SW 1271 (cell line): ENCODE measurements around the gene STAT5A.
"Not testable (repeated sequence)": the region's sequence is repeated elsewhere in the genome, so short reads cannot be mapped to it uniquely, and the experiment has no call there.

Experiments used
- DNase-seq, 2 experiments: peaks; one replicate each; lab custom pipeline; 2025; lab: John Stamatoyannopoulos, UW

STAT5A gene

DNA sequence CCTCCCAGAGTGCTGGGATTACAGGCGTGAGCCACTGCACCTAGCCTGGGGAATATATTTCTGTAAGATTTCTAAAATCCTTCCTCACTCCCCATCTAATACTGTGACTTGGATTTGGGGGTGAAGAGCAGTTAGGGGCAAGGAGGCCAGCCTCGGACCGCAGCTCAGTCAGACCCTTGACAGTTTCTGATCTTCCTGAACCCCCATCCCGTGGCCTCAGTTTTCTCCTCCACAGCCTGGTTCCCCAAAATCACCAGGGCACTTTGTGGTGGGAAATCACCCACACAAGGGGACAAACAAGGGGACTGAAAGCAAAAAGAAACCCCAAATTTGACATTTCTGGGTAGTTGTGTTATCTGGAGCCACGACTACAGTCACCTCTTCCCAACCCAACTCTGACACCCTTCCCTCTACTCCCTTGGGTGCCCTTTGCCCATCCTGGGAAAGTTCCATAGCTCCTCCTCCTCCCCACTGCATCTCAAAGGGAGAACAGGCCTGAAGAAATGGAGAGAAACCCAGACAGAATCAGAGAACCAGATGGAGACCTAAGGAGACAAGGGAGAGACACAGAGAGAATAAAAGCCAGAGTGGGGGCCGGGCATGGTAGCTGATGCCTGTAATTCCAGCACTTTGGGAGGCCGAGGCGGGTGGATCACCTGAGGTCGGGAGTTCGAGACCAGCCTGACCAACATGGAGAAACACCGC is 2.8 kb upstream of the STAT5A start:
- no peak for DNase-seq

DNA sequence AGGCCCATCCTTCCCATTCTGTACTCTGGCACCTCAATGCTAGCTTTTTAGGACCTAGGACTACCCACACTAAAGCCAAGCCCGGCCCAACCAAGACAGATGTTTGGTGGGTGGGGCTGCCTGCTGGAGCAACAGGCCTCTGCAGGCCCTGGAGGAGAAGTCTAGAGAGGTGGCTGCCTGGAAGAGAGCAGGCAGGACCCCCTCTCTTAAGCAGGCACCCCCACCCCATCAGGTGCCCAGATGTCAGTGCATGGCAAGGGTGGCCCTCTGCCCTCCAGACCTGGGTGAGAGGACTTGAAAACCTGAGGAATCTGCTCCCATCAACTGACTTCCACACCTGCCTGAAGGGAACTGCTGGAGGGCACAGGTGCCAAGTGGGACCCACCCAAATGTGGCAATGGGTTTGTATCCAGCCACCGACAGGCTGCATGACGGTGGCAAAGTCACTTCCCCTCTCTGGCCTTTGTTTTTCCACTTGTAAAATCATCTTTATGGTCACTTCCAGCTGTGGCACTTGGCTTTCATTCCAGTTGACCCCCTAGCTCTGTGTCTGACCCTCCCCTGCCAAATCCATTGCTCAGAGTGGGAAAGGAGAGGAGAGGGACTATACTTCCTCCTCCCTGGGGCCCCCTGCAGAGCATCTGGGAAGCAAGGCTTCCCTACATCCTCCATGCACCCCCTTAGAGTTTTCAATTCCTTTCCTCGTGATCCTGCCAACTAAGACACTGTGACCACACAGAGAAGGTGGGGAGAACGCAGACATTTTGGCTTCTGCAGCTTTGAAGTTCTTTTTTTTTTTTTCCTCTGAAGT is 1.7 kb upstream of the STAT5A start:
- no peak for DNase-seq

DNA sequence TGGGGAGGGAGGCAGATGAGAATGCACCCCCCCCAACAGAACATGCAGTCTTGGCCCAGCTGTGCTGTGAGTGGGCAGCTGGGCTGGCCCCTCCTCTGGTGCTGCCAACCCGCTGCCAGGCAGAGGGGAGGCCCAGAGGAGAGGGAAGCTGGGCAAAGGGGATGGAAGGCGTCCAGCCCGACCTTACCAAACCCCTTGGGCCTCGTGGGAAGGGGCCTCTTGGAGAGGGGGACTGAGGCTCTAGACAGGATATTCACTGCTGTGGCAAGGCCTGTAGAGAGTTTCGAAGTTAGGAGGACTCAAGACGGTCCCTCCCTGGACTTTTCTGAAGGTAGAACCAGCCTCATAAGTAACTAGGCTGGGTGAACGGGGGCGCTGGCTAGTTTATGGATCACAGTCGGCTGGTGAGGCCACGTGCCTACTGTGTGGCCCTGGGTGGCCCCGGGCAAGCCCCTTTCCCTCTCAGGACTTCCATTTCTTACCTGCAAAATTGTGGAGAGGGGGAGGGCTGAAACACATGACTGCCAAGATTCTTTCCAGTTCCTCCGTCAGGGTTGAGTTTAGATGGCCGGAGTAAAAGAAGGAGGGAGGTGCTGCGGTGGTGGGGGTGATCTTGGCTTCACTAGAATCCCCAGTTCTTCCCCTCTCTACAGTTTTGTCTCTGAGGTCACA is 857 bp upstream of the STAT5A start:
- no peak for DNase-seq

DNA sequence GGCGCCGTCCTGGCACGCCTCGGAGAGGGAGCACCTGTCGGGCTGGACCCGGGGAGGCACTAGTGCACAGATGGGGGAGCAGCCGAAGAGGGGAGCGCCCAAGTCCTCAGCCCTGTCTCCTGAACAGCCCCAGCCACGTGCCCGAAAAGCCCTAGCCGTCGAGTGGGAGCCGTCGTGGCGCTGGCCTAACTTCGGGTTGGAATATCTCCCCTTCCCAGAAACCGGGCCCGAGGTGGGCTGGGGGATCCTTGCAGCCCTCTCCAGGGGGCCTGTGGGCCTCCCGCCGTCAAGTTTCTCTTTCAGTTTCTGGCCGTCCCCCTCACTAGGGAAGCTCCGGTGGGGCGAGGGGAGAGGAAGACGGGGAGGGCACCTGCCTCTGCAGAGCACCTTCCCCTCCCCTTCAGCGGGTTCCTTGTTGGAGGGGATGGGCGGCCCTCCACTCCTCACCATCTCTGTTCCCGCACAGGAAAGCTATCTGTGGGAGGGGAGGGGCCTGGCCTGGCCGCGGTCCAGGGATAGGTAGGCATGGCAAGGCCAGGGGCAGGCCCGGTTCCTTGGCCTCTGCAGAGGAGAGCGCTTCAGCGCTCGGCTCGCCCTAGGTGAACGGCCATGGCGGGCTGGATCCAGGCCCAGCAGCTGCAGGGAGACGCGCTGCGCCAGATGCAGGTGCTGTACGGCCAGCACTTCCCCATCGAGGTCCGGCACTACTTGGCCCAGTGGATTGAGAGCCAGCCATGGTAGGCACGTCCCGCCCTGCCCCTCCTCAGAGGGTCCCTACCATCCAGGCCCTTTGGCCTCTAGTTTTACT is 709 bp downstream of the STAT5A start:
- no peak for DNase-seq

DNA sequence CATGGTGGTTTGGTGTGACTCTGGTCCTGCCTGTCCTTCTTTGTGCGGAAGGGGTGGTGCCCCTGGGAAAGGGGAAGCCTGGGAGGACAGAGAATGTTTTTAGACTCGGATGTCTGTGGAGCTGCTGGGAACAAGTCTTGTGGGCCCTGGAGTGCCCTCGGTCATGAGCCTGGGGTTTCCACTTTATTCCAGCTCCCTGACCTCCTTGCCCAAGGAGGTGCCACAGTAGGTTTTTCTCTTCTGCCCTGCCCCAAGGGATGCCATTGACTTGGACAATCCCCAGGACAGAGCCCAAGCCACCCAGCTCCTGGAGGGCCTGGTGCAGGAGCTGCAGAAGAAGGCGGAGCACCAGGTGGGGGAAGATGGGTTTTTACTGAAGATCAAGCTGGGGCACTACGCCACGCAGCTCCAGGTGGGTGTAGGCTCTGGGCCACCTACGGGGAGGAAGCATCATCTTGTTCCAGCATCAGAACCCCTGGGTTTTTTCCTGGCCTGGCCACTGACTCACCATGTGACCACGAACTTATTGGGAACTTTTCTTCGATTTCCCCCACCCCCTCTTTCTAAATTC is 1.4 kb downstream of the STAT5A start:
- DNase-seq, result no peak

DNA sequence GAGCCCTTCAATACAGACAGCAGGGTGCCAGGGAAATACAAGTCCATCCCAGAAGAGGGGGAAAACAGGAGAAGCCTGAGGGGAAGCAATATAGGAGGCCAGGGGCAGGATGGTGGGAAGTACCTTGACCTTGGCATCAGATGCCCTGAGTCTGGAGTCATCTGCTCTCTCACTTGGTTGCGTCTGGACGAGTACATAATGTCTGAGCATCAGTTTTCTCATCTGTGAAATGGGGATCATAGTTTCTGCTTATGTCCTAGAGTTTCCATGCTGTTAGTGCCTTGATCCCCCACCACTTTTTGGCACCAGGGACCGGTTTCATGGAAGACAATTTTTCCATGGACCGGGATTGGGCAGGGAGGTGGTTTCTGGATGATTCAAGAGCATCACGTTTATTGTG is 2.3 kb downstream of the STAT5A start:
- DNase-seq, result no peak

DNA sequence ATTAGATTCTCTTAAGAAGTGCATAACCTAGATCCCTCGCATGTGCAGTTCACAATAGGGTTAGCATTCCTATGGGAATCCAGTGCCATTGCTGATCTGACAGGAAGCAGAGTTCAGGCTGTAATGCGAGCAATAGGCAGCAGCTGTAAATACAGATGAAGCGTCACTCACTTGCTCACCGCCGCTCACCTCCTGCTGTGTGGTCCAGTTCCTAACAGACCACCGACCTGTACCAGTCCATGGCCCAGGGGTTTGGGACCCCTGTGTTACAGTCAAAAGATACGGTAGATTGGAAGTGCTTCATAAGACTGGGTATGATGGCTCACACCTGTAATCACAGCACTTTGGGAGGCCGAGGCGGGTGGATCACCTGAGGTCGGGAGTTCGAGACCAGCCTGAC is 2.8 kb downstream of the STAT5A start:
- DNase-seq, result no peak

DNA sequence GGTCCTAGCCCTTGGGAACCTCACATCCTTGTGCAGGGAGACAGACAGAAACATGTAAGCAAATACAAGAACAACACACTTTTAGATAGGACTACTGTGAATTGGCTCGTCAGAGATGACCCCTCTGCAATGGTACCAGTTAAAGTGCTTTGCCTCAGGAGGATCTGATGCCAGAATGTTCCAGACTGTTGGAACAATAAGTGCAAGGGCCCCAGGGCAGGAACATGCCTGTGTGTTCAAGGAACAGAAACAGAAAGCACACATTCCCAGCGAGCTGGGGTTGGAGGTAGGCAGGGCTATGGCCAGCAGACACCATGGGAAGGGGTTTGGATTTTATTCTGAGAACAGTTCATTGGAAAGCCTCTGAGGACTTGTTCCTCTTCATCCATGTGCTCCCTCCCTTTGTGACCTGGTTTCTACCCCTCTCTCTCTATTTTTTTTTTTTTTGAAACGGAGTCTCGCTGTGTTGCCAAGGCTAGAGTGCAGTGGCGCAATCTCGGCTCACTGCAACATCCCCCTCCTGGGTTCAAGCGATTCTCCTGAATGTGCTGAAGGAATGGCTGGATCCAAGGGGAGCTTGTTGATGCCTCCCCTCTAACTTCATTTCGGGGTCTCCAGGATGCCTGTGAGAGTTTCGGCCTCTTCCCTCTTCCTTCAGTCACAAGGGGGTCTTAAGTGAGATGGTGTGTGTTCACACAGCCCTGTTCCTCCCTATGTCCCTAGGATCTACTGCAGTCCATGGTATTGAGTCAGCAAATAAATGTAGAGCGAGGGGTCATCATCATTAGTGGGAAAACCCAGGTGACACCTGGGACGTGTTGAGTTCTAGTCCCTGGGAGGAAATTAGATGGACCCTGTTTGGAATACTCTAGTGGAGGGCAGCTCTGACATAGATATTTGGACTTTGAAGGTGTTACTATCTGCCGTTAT is 6.4 kb downstream of the STAT5A start:
- no peak for DNase-seq

DNA sequence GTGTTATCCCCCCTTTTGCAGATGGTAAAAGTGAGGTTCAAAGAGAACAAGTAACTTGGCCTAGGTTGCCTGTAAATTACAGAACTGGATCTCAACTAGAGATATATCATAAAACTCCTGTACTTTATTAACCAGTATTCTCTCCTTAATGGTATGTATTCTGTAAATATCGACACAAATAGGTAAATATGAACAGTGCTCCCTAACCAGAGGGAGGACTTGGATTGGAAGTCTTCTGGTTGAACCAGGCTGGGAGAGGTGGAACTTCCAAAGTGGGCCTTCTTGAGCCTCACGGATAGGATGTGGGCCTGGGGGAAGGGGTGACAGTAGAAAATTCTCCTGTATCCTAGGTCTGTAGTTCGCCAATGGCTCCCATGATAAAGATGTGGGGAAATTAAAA is 7.7 kb downstream of the STAT5A start:
- DNase-seq, result no peak

DNA sequence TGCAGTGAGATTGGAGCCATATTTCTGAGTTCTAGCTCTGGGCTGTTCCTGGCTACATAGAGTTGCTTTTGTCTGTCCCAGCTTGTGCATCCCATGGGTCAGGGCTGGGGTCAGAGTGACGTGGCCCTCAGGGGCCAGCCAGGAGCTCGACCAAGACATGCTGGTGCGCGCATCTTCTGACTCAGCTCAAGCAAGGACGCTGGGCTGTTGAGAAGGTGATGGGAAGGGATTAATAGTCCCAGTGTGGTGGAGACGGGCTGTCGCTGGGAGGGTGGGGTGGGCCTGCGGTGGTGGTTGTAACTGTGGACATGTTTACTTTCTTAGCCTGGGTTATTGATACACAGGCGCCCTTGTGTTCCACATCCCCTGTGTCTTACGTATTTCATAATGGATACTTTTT is 9.5 kb downstream of the STAT5A start:
- DNase-seq, result not testable (repeated sequence)

DNA sequence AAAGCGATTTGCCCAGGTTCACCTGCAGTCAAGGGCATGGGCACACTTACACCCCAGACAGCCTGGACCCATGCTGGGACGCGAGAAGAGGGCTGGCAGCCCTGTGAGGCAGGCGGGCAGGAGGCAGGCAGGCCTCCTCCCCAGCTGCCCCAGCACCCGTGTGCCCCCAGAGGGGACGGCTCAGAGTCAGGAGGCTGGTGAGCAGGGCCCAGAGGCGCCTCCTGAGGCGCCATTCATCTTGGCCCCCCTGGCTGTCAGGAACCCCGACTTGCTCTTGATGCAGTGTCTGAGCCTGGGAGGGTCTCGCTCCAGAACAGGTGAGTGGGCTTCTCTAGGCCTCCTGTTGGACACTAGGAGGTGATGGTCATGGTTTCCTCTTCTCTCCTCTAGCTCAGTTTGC is 11.1 kb downstream of the STAT5A start:
- DNase-seq, result not testable (repeated sequence)

DNA sequence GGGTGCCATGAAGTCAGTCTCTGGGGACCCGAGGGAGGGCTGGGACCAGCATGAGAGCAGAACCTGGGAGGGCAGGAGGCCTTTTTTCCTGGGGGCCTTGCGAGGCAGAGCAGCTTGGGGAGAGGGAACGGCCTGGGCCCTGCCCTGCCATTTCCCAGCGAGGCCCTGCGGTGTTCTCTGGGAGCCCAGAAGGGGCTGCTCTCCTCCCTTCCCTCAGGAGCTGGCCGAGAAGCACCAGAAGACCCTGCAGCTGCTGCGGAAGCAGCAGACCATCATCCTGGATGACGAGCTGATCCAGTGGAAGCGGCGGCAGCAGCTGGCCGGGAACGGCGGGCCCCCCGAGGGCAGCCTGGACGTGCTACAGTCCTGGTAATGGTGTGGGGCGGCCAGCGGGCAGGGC is 11.6 kb downstream of the STAT5A start:
- DNase-seq, result not testable (repeated sequence)

DNA sequence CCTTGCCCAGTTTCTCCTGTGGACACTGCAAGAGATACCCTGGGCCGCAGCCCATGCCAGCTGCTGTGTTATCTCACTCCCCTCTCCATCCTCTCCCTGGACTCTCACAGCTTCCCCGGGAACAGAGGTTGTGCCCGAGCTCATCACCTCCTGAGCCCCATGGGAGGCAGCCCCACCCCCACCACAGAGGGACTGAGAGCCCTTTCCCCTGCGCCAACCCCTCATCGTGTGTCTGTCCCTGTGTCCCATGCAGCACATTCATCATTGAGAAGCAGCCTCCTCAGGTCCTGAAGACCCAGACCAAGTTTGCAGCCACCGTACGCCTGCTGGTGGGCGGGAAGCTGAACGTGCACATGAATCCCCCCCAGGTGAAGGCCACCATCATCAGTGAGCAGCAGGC is 12.7 kb downstream of the STAT5A start:
- DNase-seq, result no peak

DNA sequence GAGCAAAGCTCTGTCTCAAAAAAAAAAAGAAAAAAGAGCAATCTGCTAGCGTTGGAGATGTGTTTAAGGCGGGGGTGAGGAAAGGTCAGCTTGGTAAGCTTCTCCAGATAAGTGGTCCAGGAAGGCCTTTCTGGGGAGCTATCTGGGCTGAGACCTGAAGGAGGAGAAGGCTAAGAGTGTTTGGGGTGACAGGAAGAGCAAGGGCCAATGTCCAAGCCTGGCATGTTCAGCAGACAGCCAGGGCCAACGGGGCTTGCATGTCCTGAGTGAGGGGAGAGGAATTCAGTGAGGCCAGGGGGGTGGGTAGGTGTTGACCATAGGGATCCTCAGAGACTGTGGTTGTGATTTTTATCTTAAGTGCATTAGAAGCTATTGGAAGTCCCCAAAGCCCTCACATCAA is 15.4 kb downstream of the STAT5A start:
- DNase-seq, result no peak

DNA sequence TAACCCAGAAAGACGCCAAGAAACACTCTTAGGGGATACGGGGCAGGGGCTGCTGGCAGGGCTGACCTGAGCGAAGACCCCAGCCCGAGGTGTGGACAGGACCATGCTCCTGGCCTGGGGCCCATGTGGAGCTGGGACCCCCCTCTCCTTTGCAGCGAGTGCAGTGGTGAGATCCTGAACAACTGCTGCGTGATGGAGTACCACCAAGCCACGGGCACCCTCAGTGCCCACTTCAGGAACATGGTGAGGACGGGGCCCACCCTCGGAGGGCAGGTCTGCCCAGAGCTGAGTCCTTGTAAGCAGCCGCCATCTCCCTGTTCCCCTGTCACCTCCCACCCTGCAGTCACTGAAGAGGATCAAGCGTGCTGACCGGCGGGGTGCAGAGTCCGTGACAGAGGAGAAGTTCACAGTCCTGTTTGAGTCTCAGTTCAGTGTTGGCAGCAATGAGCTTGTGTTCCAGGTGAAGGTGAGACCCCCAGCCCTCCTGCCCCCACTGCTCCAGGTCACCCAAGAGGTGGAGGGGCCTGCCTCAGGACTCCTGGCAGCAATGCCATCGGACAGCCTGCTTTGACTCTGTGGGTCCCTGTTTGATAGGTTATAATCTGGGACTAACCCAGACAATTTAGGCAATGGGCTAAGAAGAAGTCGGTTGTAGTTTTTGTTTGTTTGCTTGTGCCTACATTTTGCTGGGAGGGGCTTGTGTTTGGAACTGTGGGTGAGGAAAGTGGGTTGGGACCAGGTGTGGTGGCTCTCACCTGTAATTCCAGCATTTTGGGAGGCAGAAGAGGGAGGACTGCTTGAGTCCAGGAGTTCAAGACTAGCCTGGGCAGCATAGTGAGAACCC is 16.1 kb downstream of the STAT5A start:
- no peak for DNase-seq

DNA sequence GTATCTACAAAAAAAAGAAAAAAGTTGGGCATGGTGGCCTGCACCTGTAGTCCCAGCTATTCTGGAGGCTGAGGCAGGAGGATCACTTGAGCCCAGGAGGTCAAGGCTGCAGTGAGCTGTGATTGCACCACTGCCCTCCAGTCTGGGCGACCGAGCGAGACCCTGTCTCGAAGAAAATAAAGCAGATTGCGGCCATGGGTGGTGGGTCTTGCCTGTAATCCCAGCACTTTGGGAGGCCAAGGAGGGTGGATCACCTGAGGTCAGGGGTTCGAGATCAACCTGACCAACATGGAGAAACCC is 16.7 kb downstream of the STAT5A start:
- DNase-seq, result not testable (repeated sequence)

DNA sequence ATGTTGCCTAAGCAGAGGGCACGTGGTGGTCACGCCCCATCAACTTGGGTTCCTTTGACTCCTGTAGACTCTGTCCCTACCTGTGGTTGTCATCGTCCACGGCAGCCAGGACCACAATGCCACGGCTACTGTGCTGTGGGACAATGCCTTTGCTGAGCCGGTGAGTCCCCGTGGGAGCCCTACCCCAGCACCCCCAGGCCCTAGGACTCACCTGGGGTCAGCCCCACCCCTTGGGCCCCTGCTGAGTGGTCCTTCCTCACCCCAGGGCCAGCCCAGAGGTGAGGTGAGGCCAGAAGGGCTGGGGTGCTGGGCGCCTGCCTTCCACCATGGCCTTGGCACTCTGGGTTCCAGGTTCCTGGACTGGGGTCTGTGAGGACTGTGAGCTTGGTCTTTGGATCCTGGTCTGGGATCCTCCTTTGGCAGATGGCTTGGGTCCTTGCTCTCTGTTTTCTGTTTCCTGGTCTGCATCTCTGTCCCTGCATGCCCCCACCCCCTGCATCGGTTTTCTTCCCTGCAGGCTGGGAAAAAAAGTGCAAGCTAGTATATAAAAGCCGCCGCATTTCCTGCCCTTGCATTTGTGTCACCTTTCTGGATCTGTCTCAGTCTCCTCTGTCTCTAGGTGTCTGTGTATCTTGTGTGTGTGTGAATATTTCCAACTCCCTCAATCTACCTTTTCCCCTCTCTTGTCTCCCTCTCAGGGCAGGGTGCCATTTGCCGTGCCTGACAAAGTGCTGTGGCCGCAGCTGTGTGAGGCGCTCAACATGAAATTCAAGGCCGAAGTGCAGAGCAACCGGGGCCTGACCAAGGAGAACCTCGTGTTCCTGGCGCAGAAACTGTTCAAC is 17.5 kb downstream of the STAT5A start:
- DNase-seq, result no peak

DNA sequence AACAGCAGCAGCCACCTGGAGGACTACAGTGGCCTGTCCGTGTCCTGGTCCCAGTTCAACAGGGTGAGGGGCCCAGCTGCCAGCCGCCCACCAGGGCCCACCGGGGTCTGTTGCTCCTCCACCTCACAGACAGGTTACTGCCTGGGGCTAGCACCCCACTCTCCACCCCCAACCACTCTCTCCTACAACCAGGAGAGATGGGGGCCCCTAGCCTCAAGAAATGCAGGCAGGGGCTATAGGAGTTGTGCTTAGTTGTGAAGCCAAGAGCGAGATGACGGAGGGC is 18.0 kb downstream of the STAT5A start:
- DNase-seq, result no peak

DNA sequence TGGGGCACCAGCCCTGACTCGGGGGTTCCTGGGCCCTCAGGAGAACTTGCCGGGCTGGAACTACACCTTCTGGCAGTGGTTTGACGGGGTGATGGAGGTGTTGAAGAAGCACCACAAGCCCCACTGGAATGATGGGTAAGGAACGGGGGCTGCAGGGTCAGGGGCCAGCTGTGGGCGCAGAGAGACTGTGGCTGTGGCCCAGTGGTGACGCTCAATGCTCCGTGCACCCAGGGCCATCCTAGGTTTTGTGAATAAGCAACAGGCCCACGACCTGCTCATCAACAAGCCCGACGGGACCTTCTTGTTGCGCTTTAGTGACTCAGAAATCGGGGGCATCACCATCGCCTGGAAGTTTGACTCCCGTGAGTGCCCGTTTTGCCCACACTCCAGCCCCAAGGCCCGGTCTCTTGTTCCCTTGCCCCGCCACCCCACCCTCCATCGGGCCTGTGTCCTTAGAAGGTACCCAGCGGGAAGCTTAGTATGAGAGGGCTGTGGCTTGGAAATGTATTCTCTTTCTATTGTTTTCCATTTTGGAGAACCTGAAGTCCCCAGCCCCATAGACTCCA is 19.1 kb downstream of the STAT5A start:
- no peak for DNase-seq
